ENCODE results near the gene PEX5.

- TF ChIP-seq CTCF (IDR thresholded peaks at IDR 0.05) (no peak), EP300 (IDR thresholded peaks at IDR 0.05) (no peak)
These were observed 21.2 kb downstream of the PEX5 start for GRCh38 chr12:7210642-7211151.
